Vein endothelial cell (primary cell): Measurements from ENCODE around the gene MRGPRX1. TPM values are rescaled to one million over a fixed set of nuclear protein-coding genes. Genes with fewer than 3 reads are reported as not detected.

Experiments
- total RNA-seq: library from RNA; depleted of rRNA; stranded (reverse); fragments of >200 nt; gene quantifications from 2 replicates; pipeline ENCODE4 v1.2.3, GENCODE V29; 2012

MRGPRX1 gene
- not detected in 2 replicates for total RNA-seq

DNA sequence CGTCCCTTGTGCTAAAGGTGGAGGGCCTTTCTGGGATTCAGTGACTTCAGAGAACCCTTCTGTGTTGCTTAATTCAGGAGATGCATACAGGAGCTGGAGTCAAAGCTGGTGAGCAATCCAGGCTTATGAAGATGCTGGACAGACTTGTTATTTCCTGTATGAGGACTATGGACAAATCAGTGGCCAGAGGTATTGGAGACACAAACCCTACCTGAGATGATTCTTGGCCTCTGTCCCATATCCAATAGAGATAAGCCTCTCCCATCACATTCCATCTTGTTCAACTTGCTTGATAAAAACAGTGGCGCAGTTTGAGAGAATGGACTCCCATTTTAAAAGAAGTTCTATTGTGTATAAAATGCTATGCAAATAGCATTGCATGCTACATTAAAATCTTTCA is at the start of gene MRGPRX1:
TSS of gene MRGPRX1 (minus strand) at position 101 of the 400 bp plus-strand sequence. CDS start 4,630 bp downstream, outside the sequence.

Other genes starting within 250 kb of the MRGPRX1 start
- gene TMEM86A, start 240.6 kb downstream of the MRGPRX1 start, total RNA-seq, result 2.5 and 3.3 TPM in 2 replicates
- not detected in 2 replicates for gene IGSF22, start 213.2 kb downstream of the MRGPRX1 start, total RNA-seq
- gene PTPN5, start 147.6 kb downstream of the MRGPRX1 start, total RNA-seq, result not detected in 2 replicates
- not detected in 2 replicates for gene MRGPRX2, start 121.3 kb upstream of the MRGPRX1 start, total RNA-seq
- gene ZDHHC13, start 177.8 kb upstream of the MRGPRX1 start, total RNA-seq, result 46.4 and 80.3 TPM in 2 replicates